ENCODE measurements around the gene RSPO3.

DNA sequence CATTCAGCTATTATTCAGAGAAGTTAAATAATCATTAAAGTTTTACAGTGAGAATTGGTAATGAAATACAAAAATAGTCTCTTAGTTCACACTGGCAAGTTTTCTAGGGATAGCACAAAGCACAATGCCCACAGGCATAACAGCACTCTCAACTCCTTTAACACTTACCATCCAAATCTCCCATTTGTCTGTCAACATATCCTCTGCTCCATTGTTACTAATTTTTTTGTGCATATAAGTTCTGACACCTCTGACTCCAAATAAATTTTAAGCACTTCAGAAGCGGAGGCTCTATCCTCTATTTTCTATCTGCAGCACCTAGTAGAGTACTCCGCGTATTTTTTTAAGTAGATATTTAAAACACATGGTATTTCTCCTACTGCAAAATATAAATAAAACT, 15.6 kb upstream of the RSPO3 start:
- TF ChIP-seq TAF1 (conservative IDR thresholded peaks at IDR 0.05) (no peak), RAD21 (IDR thresholded peaks at IDR 0.05) (no peak), GABPA (IDR thresholded peaks at IDR 0.05 in 1 of 2, conservative IDR thresholded peaks at IDR 0.05 in 1 of 2) (no peak)
- TF ChIP-seq, protein P1, sequence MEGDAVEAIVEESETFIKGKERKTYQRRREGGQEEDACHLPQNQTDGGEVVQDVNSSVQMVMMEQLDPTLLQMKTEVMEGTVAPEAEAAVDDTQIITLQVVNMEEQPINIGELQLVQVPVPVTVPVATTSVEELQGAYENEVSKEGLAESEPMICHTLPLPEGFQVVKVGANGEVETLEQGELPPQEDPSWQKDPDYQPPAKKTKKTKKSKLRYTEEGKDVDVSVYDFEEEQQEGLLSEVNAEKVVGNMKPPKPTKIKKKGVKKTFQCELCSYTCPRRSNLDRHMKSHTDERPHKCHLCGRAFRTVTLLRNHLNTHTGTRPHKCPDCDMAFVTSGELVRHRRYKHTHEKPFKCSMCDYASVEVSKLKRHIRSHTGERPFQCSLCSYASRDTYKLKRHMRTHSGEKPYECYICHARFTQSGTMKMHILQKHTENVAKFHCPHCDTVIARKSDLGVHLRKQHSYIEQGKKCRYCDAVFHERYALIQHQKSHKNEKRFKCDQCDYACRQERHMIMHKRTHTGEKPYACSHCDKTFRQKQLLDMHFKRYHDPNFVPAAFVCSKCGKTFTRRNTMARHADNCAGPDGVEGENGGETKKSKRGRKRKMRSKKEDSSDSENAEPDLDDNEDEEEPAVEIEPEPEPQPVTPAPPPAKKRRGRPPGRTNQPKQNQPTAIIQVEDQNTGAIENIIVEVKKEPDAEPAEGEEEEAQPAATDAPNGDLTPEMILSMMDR (IDR thresholded peaks at IDR 0.05; ENCODE audit: low read depth, low read length, missing input control) = no peak
- TF ChIP-seq, protein P2, sequence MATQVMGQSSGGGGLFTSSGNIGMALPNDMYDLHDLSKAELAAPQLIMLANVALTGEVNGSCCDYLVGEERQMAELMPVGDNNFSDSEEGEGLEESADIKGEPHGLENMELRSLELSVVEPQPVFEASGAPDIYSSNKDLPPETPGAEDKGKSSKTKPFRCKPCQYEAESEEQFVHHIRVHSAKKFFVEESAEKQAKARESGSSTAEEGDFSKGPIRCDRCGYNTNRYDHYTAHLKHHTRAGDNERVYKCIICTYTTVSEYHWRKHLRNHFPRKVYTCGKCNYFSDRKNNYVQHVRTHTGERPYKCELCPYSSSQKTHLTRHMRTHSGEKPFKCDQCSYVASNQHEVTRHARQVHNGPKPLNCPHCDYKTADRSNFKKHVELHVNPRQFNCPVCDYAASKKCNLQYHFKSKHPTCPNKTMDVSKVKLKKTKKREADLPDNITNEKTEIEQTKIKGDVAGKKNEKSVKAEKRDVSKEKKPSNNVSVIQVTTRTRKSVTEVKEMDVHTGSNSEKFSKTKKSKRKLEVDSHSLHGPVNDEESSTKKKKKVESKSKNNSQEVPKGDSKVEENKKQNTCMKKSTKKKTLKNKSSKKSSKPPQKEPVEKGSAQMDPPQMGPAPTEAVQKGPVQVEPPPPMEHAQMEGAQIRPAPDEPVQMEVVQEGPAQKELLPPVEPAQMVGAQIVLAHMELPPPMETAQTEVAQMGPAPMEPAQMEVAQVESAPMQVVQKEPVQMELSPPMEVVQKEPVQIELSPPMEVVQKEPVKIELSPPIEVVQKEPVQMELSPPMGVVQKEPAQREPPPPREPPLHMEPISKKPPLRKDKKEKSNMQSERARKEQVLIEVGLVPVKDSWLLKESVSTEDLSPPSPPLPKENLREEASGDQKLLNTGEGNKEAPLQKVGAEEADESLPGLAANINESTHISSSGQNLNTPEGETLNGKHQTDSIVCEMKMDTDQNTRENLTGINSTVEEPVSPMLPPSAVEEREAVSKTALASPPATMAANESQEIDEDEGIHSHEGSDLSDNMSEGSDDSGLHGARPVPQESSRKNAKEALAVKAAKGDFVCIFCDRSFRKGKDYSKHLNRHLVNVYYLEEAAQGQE (IDR thresholded peaks at IDR 0.05) = no peak
